HG02571 (cell line): Measurements from ENCODE around the gene GPR84.
A peak's percentile ranks its signal among the peaks of the same experiment; 100 is the strongest.
"Not testable (repeated sequence)": the region's sequence is repeated elsewhere in the genome, so short reads cannot be mapped to it uniquely, and the experiment has no call there.

ENCODE experiments used
- ATAC-seq: cut with Tn5 transposase; IDR thresholded peaks from one replicate; pipeline ENCODE4 v1.9.1; 2021; ENCODE audit warnings: mild to moderate bottlenecking, moderate library complexity; ENCODE audit not compliant: unreplicated experiment

GPR84 gene

DNA sequence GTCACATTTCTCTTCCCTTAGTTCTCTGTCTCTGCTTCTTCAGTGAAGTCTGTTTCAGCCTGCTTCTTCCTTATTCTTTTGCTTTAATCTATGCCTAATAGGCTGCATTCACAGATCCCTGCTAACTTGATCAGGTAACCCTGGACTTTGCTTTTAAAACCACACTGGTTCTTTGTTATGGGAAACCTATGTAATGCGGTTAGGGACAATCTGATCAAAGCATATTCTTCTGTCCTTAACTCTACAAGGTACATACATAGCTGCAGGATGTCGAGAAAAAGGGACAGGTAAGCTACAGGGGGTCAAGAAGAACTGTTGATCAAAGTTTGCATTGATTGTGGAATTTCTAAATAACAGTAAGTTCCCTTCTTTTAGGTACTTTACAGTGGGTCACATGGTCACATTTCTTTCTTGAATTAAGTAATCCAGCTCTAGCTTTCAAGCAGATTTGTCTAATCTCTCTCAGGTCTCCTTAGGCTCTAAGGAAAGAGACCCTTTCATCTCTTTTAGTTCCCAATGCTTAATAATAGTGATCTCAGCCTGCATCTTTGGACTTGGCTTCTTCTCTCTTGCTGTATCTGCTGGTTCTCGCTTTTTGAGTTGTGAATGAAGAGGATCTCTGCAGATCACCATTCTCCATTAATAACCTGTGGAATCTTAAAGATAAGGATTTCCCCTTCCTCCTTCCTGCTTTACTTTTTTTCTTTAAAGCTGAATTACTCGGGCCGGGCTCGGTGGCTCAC is 35.5 kb downstream of the GPR84 start:
- no peak for ATAC-seq

DNA sequence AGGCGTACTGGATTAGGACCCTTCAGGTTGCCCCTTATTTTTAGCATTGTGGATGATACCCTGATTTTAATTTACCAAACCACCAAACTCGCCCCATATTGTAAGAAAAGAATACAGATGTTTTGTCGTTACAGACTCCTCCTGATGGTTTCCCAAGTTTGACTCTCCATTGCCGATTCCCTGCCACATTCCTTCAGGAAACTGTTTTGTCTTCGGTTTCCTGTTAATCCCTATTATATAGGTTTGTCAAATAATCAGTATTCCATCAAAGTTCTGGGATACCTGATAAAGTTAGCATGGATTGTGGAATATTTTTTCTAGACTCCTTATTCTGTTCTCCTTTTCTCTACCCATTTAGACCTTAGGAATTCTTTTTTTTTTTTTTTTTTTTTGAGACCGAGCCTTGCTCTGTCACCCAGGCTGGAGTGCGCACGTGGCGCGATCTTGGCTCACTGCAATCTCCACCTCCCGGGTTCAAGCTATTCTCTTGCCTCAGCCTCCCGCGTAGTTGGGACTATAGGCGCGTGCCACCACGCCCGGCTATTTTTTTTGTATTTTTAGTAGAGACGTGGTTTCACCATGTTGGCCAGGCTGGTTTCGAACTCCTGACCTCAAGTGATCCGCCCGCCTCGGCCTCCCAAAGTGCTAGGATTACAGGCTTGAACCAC is 38.7 kb downstream of the GPR84 start:
- not testable (repeated sequence) for ATAC-seq

DNA sequence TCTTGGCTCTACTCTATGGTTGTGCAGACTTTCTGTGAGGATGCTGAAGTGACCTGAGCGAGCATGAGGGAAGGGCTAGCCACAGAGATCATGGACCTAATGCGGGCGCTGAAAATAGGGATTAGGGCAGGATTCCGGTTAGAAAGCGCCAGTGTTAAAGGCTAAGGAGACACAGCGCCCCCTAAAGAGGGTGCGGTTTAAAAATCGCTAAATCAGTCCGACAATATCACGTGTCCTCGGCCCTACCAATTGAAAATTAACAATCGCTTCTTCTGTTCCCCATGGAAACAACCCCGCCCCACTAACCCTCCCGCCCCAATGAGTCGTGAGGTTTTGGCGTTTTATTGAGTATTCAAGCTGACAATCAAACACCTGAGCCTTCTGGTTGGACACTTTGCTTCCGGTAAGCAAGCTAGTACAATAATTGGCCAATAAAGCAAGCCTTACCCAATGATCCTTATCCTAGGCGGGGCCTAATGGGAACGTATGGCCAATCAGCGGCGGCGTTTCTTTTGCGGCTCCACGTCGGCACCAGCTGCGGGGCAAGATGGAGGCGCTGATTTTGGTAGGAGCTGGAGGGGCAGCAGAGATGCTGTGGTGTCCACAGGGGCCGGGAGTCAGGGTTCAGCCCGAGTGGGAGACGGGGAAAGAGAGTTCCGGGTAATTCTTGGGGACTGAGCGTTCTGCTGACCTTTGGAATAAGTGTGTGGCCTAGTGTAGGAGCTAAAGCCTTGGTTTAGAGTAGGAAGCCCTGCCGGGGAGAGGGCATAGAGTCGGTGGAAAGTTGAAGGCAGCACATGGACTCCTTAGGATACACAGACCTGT is 39.5 kb downstream of the GPR84 start, which contains the start of gene COPZ1:
Gene COPZ1 (plus strand): TSS at position 515 of the 825 bp plus-strand sequence. CDS start 33 bp downstream, at position 548.
- peak; percentile 98 for ATAC-seq

DNA sequence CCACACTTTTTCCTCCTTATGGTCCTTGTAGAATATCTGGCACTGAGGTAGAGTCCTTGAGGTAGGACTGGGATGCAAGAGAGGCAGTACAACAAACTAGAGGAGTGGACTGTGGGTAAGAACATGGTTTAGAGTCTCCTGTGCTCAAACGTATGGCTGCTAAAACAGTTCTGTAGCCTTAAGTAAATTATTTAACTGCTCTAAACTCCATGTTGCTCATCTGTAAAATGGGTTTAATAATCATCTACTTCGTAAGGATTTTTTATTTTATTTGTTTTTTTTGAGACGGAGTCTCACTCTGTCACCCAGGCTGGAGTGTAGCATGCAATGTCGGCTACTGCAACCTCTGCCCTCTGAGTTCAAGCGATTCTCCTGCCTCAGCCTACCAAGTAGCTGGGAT is 42.9 kb downstream of the GPR84 start:
- no peak for ATAC-seq
